GM12873 (cell line): ENCODE measurements around the gene NPS.

Experiments used
- TF ChIP-seq, protein P1 (sequence below): IDR thresholded peaks from 2 replicates; pipeline ENCODE4 v1.5.1; 2012; ENCODE audit warnings: low read depth, mild to moderate bottlenecking, moderate library complexity, low read length, control low read depth; ENCODE audit not compliant: insufficient read depth; ENCODE audit errors: missing control alignments

Gene NPS

DNA sequence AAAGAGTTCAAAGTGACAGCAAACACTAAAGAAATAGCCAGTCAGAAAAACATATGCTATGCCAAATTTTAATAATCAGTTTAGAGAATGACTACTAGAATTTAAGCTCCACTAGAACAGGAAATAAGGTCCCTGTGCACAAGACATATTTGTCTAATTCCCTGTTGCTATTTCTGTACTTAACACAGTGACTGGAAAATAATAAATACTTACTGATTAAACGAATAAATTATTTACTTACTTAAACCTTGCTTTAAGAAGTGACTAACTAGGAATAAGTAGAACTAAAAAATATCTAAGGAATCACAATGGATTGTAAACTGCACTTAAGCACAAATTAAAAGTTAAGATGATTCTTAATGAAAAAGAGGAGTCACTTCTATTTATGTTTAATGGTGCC, 22.3 kb downstream of the NPS start:
- TF ChIP-seq, protein P1, sequence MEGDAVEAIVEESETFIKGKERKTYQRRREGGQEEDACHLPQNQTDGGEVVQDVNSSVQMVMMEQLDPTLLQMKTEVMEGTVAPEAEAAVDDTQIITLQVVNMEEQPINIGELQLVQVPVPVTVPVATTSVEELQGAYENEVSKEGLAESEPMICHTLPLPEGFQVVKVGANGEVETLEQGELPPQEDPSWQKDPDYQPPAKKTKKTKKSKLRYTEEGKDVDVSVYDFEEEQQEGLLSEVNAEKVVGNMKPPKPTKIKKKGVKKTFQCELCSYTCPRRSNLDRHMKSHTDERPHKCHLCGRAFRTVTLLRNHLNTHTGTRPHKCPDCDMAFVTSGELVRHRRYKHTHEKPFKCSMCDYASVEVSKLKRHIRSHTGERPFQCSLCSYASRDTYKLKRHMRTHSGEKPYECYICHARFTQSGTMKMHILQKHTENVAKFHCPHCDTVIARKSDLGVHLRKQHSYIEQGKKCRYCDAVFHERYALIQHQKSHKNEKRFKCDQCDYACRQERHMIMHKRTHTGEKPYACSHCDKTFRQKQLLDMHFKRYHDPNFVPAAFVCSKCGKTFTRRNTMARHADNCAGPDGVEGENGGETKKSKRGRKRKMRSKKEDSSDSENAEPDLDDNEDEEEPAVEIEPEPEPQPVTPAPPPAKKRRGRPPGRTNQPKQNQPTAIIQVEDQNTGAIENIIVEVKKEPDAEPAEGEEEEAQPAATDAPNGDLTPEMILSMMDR: no peak

DNA sequence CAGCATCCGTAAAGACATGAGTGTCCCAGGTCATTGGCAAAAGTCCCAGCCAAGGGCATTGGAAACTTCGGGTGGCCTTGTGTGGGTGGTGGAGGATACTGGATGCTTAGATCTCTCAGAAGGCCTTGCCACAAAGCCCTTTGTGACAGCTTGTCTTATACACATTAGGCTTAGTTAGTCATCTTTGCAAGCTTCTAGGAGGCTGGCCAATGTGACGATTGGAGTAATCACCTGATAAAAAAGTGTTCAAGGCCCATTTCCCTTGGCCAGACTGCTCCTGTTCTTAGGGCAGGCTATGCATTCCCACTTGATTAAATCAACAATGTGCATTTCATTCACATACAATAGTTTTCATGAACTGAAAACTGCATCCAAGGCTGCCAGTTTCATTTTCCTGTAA, 26.9 kb downstream of the NPS start:
- TF ChIP-seq, protein P1: no peak

DNA sequence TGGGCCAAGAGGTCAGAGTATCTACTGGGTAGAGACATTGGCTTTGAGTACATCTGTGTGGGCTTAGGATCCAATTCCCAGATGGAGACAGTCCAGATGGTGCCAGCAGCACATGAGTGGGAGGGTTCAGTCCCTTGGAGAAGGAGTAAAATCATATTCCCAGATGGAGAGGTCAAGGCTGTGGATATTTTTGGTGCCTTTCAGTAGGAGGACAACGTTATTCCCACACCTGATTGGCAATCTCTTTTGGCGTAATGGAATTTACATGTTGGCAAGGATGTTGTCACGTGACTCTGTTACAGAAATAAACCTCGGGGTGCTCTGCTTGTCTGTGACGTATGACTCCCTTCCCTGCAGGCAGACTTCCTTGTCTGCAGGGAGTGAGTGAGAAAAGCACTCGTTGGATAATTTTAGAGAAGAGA, 27.6 kb downstream of the NPS start:
- TF ChIP-seq, protein P1: no peak

DNA sequence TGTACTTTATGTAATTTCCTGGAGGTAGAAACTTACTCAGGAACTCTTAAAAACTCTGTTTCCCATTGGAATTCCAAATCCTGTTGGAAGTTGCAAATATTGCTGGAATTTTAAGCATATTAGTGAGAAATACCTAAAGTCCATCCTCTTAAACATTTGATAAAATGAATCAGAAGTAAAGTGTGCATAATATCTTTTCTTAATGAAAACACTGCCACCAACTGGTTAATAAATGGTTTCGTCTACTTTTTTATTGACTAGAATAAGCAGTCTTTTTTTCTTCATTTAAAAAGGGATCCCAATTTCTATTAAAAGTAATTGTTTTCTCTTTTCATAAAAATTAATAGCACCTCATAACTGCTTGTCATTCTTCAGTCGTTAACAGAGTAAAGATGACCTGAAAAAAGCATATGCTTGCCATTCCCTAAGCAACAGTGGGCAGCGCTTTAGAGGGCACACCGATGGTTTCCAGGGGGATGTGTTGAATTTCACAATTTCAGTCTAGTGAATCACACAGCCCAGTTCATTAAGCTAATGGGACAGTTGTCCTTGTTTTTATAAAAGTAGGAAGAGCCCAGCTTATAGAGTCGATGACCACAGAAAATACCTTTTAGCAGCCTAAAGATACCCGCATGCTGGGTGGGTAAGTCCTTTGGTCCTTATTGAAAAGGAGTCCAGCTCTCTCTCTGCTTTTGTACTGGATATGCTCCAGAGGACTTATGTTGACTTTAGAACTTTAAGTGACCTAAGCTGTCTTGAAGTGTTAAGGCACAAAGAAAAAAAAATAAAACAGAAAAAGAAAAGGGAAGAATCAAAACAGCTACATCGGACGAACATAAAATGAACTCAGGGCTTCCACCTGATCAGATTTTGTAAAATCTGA, 28.5 kb downstream of the NPS start:
- TF ChIP-seq, protein P1: no peak

DNA sequence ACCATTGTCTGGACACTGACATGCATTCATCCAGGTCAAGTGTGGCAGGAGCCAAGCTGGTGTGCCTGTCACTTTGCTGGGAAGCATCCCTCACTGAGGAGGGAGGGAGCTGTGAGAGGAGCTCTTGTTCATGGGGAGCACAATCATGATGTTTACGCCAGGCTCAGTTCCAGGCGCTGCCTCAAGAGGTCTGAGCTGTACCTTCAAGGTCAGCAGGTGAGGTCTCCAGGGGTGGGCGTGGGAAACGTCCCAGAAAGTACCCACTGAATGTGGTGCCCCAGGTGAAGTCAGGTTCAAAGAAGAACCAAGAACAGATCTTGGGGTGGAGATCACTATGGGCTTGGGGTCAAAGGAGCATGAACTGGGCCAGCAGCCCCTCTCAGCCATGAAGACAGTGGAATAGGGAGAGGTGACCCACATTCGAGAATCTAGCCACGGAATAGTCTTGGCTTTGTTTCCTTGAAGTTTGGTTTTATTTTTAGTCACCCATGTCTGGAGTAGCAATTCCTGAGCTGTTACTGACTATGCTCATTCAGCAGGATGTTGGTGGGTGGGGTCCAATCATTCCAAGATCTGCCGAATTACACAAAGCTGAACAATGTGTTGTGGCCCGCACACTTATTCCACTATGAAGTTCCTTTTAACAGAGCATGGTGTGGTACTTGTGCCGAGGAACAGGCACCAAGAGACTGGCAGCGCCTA, 29.3 kb downstream of the NPS start:
- TF ChIP-seq, protein P1: no peak

DNA sequence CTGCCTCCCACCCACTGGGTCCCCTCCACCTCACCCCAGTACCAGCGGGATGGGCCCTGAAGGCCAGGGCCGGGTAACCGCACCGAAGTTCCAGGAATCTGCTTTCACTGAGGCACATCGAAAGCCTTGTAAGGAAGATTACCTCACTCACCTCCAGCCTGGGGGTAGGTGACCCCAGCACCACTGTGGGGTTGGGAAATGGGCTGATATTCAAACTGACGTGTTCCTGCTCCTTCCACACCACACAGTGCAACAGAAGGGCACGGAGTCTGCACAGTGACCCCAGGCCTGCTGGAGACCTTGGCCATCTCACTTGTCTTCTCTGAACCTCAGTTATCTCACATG, 29.8 kb downstream of the NPS start:
- TF ChIP-seq, protein P1: no peak

DNA sequence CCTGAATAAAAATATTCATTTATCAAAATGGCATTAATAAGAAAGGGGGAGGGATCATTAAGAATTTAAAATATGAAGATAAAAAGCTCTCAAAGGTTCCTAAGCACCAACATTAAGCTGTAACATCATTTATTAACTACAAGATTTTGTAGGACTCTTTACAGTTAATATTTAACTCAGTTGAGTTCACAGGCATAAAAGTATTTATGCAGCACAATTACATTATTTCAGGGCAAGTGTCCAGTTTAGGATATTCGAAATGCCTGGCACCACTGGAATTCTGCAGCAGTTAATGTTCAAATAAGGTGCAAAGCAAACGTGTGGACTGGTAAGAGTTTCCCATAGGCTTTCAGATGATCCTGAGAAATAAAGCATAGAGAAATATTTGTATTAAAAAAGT, 30.5 kb downstream of the NPS start:
- TF ChIP-seq, protein P1: no peak
